Retinal pigment epithelial cell (primary cell): ENCODE measurements around the gene SCN1A.

Experiments
- DNase-seq: peaks from one replicate; pipeline ENCODE4 v3.0.0-alpha.2; 2010; ENCODE audit warnings: low read depth
- H3K4me3 ChIP-seq: 2 replicates; pipeline ENCODE4 v1.5.1; 2011; ENCODE audit warnings: mild to moderate bottlenecking, low read length, control low read depth, moderate library complexity
- CTCF ChIP-seq: conservative IDR thresholded peaks from 2 replicates; pipeline ENCODE4 v1.5.1; 2011; ENCODE audit warnings: low read depth, low read length, control low read depth, inconsistent platforms

The SCN1A gene

GRCh38 chr2:166068981-166069380, 58.8 kb downstream of the SCN1A start:
- DNase-seq = no peak
- TF ChIP-seq CTCF = no peak

GRCh38 chr2:166067229-166067628, 60.6 kb downstream of the SCN1A start:
- H3K4me3 ChIP-seq = no peak overlapping the region
- no peak for DNase-seq
- no peak for TF ChIP-seq CTCF

More at GRCh38 chr2:166068981-166069380, 58.8 kb downstream of the SCN1A start:
- H3K4me3 ChIP-seq = no peak overlapping the region

GRCh38 chr2:166060191-166060590, 67.6 kb downstream of the SCN1A start:
- TF ChIP-seq CTCF = no peak
- DNase-seq = no peak
- H3K4me3 ChIP-seq = no peak overlapping the region

- TF ChIP-seq CTCF = peak; percentile 56
- no peak overlapping the region for H3K4me3 ChIP-seq
- peak; percentile 51 for DNase-seq
Observed at GRCh38 chr2:166057370-166058164, 70.3 kb downstream of the SCN1A start.

GRCh38 chr2:166044853-166045483, 82.9 kb downstream of the SCN1A start:
- no peak overlapping the region for H3K4me3 ChIP-seq
- TF ChIP-seq CTCF = no peak
- no peak for DNase-seq

- TF ChIP-seq CTCF = no peak
- DNase-seq = no peak
- H3K4me3 ChIP-seq = no peak overlapping the region
Observed at GRCh38 chr2:166042768-166043390, 84.9 kb downstream of the SCN1A start.
